Psoas muscle (tissue), 8 donors: Measurements from ENCODE around the gene SLC2A13. TPM values are rescaled to one million over a fixed set of nuclear protein-coding genes. Genes with fewer than 3 reads are reported as not detected.

Source experiments
- ATAC-seq, 4 donors: fragments of 200-7000 bp; cut with Tn5 transposase; one replicate each; pipeline ENCODE4 v1.9.1; 2020; ENCODE audit warnings: moderate library complexity in 3 of 4, mild to moderate bottlenecking in 2 of 4
- DNase-seq, 2 donors: peaks; one replicate each; pipeline ENCODE4 v3.0.0-alpha.2; 2020
- H3K27ac ChIP-seq: fragments of 200-600 bp; one replicate; pipeline ENCODE4 v1.8.0; 2022
- H3K27me3 ChIP-seq, 3 donors: fragments of 200-600 bp in 1 of 3; one replicate each; pipeline versions ENCODE4 v1.6.1 to v1.8.0; 2013 to 2022; ENCODE audit warnings: low read length in 2 of 3, mild to moderate bottlenecking in 2 of 3, moderate library complexity in 1 of 3; ENCODE audit not compliant: insufficient read depth in 3 of 3
- H3K36me3 ChIP-seq, 2 donors: fragments of 200-600 bp in 1 of 2; one replicate each; pipeline versions ENCODE4 v1.6.1 to v1.8.0; 2013 to 2022; ENCODE audit warnings: low read depth in 1 of 2, mild to moderate bottlenecking in 1 of 2, moderate library complexity in 1 of 2; ENCODE audit not compliant: insufficient read depth in 1 of 2
- H3K4me1 ChIP-seq: fragments of 200-600 bp; one replicate; pipeline ENCODE4 v1.8.0; 2022
- H3K4me3 ChIP-seq: fragments of 200-600 bp; one replicate; pipeline ENCODE4 v1.8.0; 2022; ENCODE audit warnings: mild to moderate bottlenecking
- H3K9me3 ChIP-seq: fragments of 200-600 bp; one replicate; pipeline ENCODE4 v1.8.0; 2022
- CTCF ChIP-seq: fragments of 200-600 bp; IDR thresholded peaks from one replicate; pipeline ENCODE4 v1.8.0; 2022; ENCODE audit warnings: antibody characterized with exemption
- WGBS, 3 donors: extraction: QIAGEN DNeasy Blood & Tissue Kit; methylation state at CpG; one replicate each; pipeline versions ENCODE4 v1.1.6 to v1.1.7; 2013; 5-methylcytosine and 5-hydroxymethylcytosine counted together
- intact Hi-C, 2 donors: fragments of 100-400 bp; cut with DNase I; formaldehyde crosslinking; loops; one replicate each; pipeline versions ENCODE4 v1.11.0 to v1.14.2; 2022
- polyA plus RNA-seq, 3 donors: library from polyadenylated mRNA; stranded (reverse); fragments of 200-250 nt; gene quantifications; one replicate each; pipeline ENCODE4 v1.2.3, GENCODE V29; 2013
- total RNA-seq, 4 donors: library from RNA; stranded (reverse); fragmentation: NEBNext Ultra II Directional in 2 of 4; extraction: Animal tissue kit (Norgen Biotek cat#: 25700) in 2 of 4; gene quantifications; one replicate each; pipeline versions ENCODE4 v1.2.1 to v1.2.4, GENCODE V29; 2021 to 2023
- donor health status: healthy with polysubstance abuse.
- donor health status: DM: no; HTN: no; CAD: no; lungs with moderate emphysema.
- donor health status: Bipolar disorder and iron deficiency.
- donor health status: healthy.
- donor health status: DM: yes; HTN: yes; CAD: no.
- donor health status: DM: no; HTN: no; CAD: no.
- donor health status: DM: no; HTN: no; CAD: no.
- donor health status: DM: yes; HTN: yes; CAD: no.

SLC2A13 gene
- total and polyA plus RNA-seq, 7 donors: 0.39 to 1.7 (median 0.95) TPM

DNA sequence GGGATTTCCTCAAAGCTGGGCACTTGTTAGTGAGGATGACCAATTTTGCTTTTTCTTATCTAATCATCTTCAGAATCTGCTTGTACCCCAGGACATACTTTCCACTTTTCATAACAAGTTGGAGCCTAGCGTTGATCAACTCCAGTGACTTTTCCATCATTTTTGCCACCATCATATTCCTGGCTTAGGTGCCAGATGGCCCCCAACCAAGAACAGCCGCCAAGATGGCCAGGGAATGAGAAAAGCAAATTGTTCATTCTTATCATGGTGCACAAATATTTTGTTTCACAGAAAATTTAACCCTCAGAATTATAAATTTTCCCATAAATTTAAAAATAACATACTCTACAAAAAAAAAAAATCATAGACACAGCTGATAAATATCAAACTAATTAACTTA, 37.5 kb downstream of the SLC2A13 start:
- ATAC-seq: no peak
- 35 to 56% (median 37%) methylated on average over 2 of the region's 2 CpGs for WGBS, 3 donors

GRCh38 chr12:40065636-40066035, 40.2 kb downstream of the SLC2A13 start:
- Histone ChIP-seq H3K36me3 (no peaks in the 10 kb centered on the region), H3K4me3 (no peak overlapping the region), H3K27me3 (no peaks in the 10 kb centered on the region), H3K27ac (no peak overlapping the region), H3K4me1 (no peaks in the 10 kb centered on the region), H3K9me3 (no peaks in the 10 kb centered on the region)
- DNase-seq (no peak), ATAC-seq (no peak)
- intact Hi-C loops: no loop called here
- WGBS, 3 donors: 26 to 44% (median 27%) methylated on average over 1 of the region's 1 CpG
- TF ChIP-seq CTCF: no peak

More for the DNA sequence above, 37.5 kb downstream of the SLC2A13 start:
- H3K9me3 ChIP-seq: no peaks in the 10 kb centered on the region
- DNase-seq: no peak
- intact Hi-C loops: no loop called here
- no peaks in the 10 kb centered on the region for H3K27me3 ChIP-seq
- no peak overlapping the region for H3K4me3 ChIP-seq
- H3K27ac ChIP-seq: no peak overlapping the region
- no peaks in the 10 kb centered on the region for H3K4me1 ChIP-seq
- no peak for TF ChIP-seq CTCF
- no peaks in the 10 kb centered on the region for H3K36me3 ChIP-seq

DNA sequence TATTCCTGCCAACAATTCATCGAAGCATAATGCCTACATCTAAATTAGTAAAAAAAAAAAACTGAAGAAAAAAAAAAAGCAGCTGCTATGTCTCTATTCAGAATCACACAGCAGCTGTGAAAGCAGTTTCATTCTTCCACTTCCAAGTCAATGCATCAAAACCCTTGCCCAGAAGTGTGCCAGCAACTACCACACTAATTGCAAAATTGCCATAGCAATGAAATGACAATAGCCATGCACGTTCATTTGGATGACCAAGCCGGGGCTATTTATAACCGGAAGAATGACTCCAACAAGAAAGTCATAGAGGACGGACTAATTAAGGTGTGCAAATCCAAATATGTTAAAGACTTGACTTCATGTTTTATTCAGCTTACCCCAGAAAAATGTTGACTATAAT, 42.5 kb downstream of the SLC2A13 start:
- 16 to 28% (median 21%) methylated on average over 5 of the region's 5 CpGs for WGBS, 3 donors

GRCh38 chr12:40058721-40059190, 47.1 kb downstream of the SLC2A13 start:
- no peaks in the 10 kb centered on the region for H3K9me3 ChIP-seq
- intact Hi-C loops: no loop called here
- 56 to 75% (median 67%) methylated on average over 3 of the region's 3 CpGs for WGBS, 3 donors
- H3K36me3 ChIP-seq: no peaks in the 10 kb centered on the region
- H3K27ac ChIP-seq: no peak overlapping the region
- DNase-seq: no peak
- no peak for TF ChIP-seq CTCF
- no peaks in the 10 kb centered on the region for H3K4me1 ChIP-seq
- no peak overlapping the region for H3K4me3 ChIP-seq
- ATAC-seq: no peak
- H3K27me3 ChIP-seq: no peaks in the 10 kb centered on the region

More for the DNA sequence above, 42.5 kb downstream of the SLC2A13 start:
- TF ChIP-seq CTCF: no peak
- H3K9me3 ChIP-seq: no peaks in the 10 kb centered on the region
- no peak overlapping the region for H3K4me3 ChIP-seq
- ATAC-seq (peak; percentile 57 to 82 (median 80)), DNase-seq (no peak)
- no peaks in the 10 kb centered on the region for H3K4me1 ChIP-seq
- H3K27ac ChIP-seq: no peak overlapping the region
- H3K36me3 ChIP-seq: no peaks in the 10 kb centered on the region
- H3K27me3 ChIP-seq: no peaks in the 10 kb centered on the region
- intact Hi-C loops: no loop called here

- no peaks in the 10 kb centered on the region for H3K36me3 ChIP-seq
- no peak for TF ChIP-seq CTCF
- H3K27ac ChIP-seq: no peak overlapping the region
- no peaks in the 10 kb centered on the region for H3K4me1 ChIP-seq
- no peak overlapping the region for H3K4me3 ChIP-seq
- intact Hi-C loops: no loop called here
- ATAC-seq (no peak), DNase-seq (no peak)
- 88 to 97% (median 90%) methylated on average over 1 of the region's 1 CpG for WGBS, 3 donors
- H3K9me3 ChIP-seq: no peaks in the 10 kb centered on the region
- H3K27me3 ChIP-seq: no peaks in the 10 kb centered on the region
These were observed 49.5 kb downstream of the SLC2A13 start for GRCh38 chr12:40056373-40056772.
